GM10266 (cell line): Measurements from ENCODE around the gene ZNF273.

Experiments used
- DNase-seq: peaks from one replicate; pipeline ENCODE4 v3.0.0; 2012; ENCODE audit errors: extremely low spot score
- CTCF ChIP-seq: IDR thresholded peaks from 2 replicates; pipeline ENCODE4 v1.5.1; 2012; ENCODE audit warnings: mild to moderate bottlenecking, low read depth; ENCODE audit not compliant: control insufficient read depth, insufficient read depth; ENCODE audit errors: missing control alignments

Gene ZNF273

GRCh38 chr7:64978497-64979203, 75.6 kb downstream of the ZNF273 start:
- no peak for DNase-seq
- TF ChIP-seq CTCF = no peak
